Naive thymus-derived CD4-positive, alpha-beta T cell (primary cell): ENCODE results near the gene GJB5. TPM values are rescaled to one million over a fixed set of nuclear protein-coding genes. Genes with fewer than 3 reads are reported as not detected.

ENCODE experiments used
- ATAC-seq: fragments of 150-1000 bp; cut with Tn5 transposase; 2 replicates; pipeline ENCODE4 v1.10.0; 2021; ENCODE audit warnings: mild to moderate bottlenecking, moderate library complexity
- CTCF ChIA-PET: fragments of 350-600 bp; sonication (Branson Sonifier 250); formaldehyde crosslinking; loops from one replicate; lab custom pipeline; 2021; ENCODE audit warnings: antibody characterized with exemption; lab: Charles Lee
- POLR2A ChIA-PET: fragments of 350-600 bp; sonication (Branson Sonifier 250); formaldehyde crosslinking; loops from one replicate; lab custom pipeline; 2021; ENCODE audit warnings: antibody characterized with exemption, inconsistent platforms; lab: Charles Lee
- DNase-seq, 9 donors: peaks; one replicate each; pipeline versions ENCODE4 v3.0.0 to v3.0.0-alpha.2; 2020 to 2022; ENCODE audit warnings: mixed read lengths in 1 of 9
- H3K27ac ChIP-seq: one replicate; pipeline ENCODE4 v1.7.0; 2013; ENCODE audit warnings: mild to moderate bottlenecking, low read depth, low read length, moderate library complexity
- H3K27me3 ChIP-seq, 2 donors: one replicate each; pipeline ENCODE4 v1.7.0; 2013; ENCODE audit warnings: low read length in 2 of 2, mild to moderate bottlenecking in 2 of 2, moderate library complexity in 2 of 2; ENCODE audit not compliant: control insufficient read depth in 2 of 2, insufficient read depth in 2 of 2
- H3K36me3 ChIP-seq, 3 experiments: 1 replicate in 2 of 3; 2 replicates in 1 of 3; pipeline ENCODE4 v1.7.0; 2013; ENCODE audit warnings: low read length in 3 of 3, mild to moderate bottlenecking in 3 of 3, moderate library complexity in 1 of 3; ENCODE audit not compliant: insufficient read depth in 3 of 3, control insufficient read depth in 2 of 3
- H3K4me1 ChIP-seq, 2 donors: one replicate each; pipeline ENCODE4 v1.7.0; 2013; ENCODE audit warnings: low read length in 2 of 2, mild to moderate bottlenecking in 2 of 2, moderate library complexity in 1 of 2; ENCODE audit not compliant: control insufficient read depth in 2 of 2, insufficient read depth in 2 of 2
- H3K4me3 ChIP-seq: 2 replicates; pipeline ENCODE4 v1.7.0; 2013; ENCODE audit warnings: mild to moderate bottlenecking, low read length
- H3K9me3 ChIP-seq, 3 experiments: 1 replicate in 2 of 3; 2 replicates in 1 of 3; pipeline ENCODE4 v1.7.0; 2013; ENCODE audit warnings: low read length in 3 of 3; ENCODE audit not compliant: control insufficient read depth in 2 of 3
- H3K27ac Mint-ChIP-seq, 9 donors: one replicate each; pipeline ENCODE4 v1.8.0; 2020 to 2022; ENCODE audit warnings: mixed read lengths in 9 of 9, mild to moderate bottlenecking in 8 of 9, moderate library complexity in 5 of 9, inconsistent platforms in 2 of 9
- H3K27me3 Mint-ChIP-seq, 5 donors: one replicate each; pipeline ENCODE4 v1.8.0; 2021 to 2022; ENCODE audit warnings: mixed read lengths in 5 of 5, mild to moderate bottlenecking in 1 of 5
- H3K36me3 Mint-ChIP-seq, 5 donors: one replicate each; pipeline ENCODE4 v1.8.0; 2020 to 2022; ENCODE audit warnings: mixed read lengths in 5 of 5, mild to moderate bottlenecking in 3 of 5, inconsistent platforms in 1 of 5
- H3K4me1 Mint-ChIP-seq, 7 donors: one replicate each; pipeline ENCODE4 v1.8.0; 2020 to 2022; ENCODE audit warnings: mixed read lengths in 7 of 7, mild to moderate bottlenecking in 3 of 7, inconsistent platforms in 1 of 7
- H3K4me3 Mint-ChIP-seq, 10 donors: one replicate each; pipeline ENCODE4 v1.8.0; 2020 to 2022; ENCODE audit warnings: mild to moderate bottlenecking in 10 of 10, mixed read lengths in 10 of 10, moderate library complexity in 6 of 10, inconsistent platforms in 2 of 10
- H3K9me3 Mint-ChIP-seq, 11 donors: one replicate each; pipeline ENCODE4 v1.8.0; 2020 to 2022; ENCODE audit warnings: mixed read lengths in 11 of 11, mild to moderate bottlenecking in 4 of 11, inconsistent platforms in 1 of 11, moderate library complexity in 1 of 11
- intact Hi-C, 2 donors: fragments of 100-400 bp; cut with micrococcal nuclease; formaldehyde crosslinking; loops; one replicate each; pipeline ENCODE4 v1.15.1; 2023
- polyA plus RNA-seq, 2 donors: library from polyadenylated mRNA; unstranded; fragments of 300-500 nt; fragmentation: Illumina TruSeq; gene quantifications; one replicate each; pipeline ENCODE4 v1.2.3, GENCODE V29; 2021
- total RNA-seq, 6 experiments: library from RNA in 5 of 6; stranded (reverse) in 5 of 6; gene quantifications; 1 replicate in 5 of 6; 2 replicates in 1 of 6; pipeline ENCODE4 v1.2.3 and lab custom pipeline; 2021 to 2026

GJB5 gene
- total and polyA plus RNA-seq, 7 experiments from 2014 or later = not detected

DNA sequence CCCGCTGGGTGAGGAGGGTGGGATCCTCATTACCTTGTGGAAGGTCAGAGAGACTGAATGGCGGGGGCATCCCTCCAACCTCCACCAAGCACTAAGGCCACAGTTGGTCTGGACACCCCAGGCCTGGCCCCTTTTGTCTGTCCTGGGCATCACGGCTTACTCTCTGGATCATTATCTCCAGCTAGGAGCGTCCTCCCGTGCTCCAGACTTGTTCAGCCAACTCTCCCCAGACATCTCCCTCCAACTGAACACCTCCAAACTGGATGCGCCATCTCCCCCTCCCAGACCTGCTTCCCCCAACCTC lies 7.3 kb upstream of the GJB5 start:
- POLR2A ChIA-PET = no interaction called here
- Histone ChIP-seq H3K36me3 (no peaks in the 10 kb centered on the region), H3K9me3 (no peaks in the 10 kb centered on the region), H3K4me1 (no peaks in the 10 kb centered on the region), H3K27me3 (no peaks in the 10 kb centered on the region), H3K27ac (no peak overlapping the region), H3K4me3 (no peak overlapping the region)
- no peaks in the 10 kb centered on the region for H3K36me3 Mint-ChIP-seq
- no peak overlapping the region for H3K4me3 Mint-ChIP-seq
- peaks cover 0 to 5% (median 0%) of the 10 kb centered on the region in 5 donors for H3K27me3 Mint-ChIP-seq
- no peaks in the 10 kb centered on the region for H3K9me3 Mint-ChIP-seq
- CTCF ChIA-PET = no interaction called here
- ATAC-seq = no peak
- DNase-seq = no peak
- H3K27ac Mint-ChIP-seq = no peak overlapping the region
- intact Hi-C loops = no loop called here
- H3K4me1 Mint-ChIP-seq = peaks cover 0 to 2% (median 0%) of the 10 kb centered on the region in 7 donors

DNA sequence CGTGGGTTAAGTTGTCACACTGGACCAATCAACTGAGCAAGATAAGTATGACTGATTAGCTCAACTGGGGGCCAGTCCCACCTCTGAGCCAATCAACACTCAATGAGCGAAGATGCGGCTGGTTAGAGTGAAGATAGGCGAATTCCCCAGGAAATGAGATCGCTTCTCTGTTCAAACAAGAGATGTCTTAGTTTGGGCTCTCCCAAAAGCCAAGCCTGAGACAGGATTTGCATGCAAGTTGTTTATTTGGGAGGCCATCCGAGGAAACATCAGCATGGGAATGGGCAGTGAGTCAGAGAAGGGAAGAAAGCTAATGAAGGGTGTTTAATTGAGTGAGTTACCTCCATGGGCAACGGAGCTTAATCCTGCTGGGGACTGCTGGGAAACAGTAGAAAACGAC lies 4.9 kb upstream of the GJB5 start:
- DNase-seq (no peak), ATAC-seq (no peak)
- H3K27ac Mint-ChIP-seq = no peak overlapping the region
- H3K27ac ChIP-seq = no peak overlapping the region
- no peak overlapping the region for H3K4me3 Mint-ChIP-seq
- no peaks in the 10 kb centered on the region for H3K9me3 Mint-ChIP-seq
- intact Hi-C loops = no loop called here
- ChIA-PET POLR2A (no interaction called here), CTCF (no interaction called here)
- H3K4me1 Mint-ChIP-seq = no peaks in the 10 kb centered on the region
- peaks cover 0 to 4% (median 0%) of the 10 kb centered on the region in 5 donors for H3K36me3 Mint-ChIP-seq
- H3K27me3 Mint-ChIP-seq = peaks cover 0 to 5% (median 3%) of the 10 kb centered on the region in 5 donors
- no peaks in the 10 kb centered on the region for H3K9me3 ChIP-seq
- H3K27me3 ChIP-seq = no peaks in the 10 kb centered on the region
- H3K4me1 ChIP-seq = no peaks in the 10 kb centered on the region
- no peak overlapping the region for H3K4me3 ChIP-seq
- no peaks in the 10 kb centered on the region for H3K36me3 ChIP-seq

DNA sequence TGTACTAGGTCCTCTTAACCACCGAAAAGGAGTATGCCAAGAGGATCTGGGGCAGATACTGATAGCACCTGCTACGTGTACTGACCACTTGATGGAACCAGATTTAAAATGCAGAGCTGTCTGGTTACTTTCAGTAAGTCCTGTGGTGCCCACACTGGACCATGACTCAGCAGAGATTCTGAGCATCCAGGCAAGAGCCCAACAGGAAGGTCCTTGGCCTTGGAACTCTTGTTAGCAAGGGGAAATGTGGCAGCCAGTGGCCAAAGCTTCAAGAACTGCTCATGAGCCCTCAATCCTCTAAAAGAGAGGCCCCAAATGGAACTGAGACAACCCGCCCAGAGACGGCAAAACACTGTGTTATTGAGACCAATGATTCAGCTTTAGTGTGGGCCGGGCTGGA lies 4.2 kb upstream of the GJB5 start:
- ChIA-PET POLR2A (no interaction called here), CTCF (no interaction called here)
- peaks cover 0 to 4% (median 0%) of the 10 kb centered on the region in 5 donors for H3K36me3 Mint-ChIP-seq
- Histone ChIP-seq H3K4me3 (no peak overlapping the region), H3K36me3 (no peaks in the 10 kb centered on the region), H3K27me3 (no peaks in the 10 kb centered on the region), H3K9me3 (no peaks in the 10 kb centered on the region), H3K4me1 (no peaks in the 10 kb centered on the region), H3K27ac (no peak overlapping the region)
- DNase-seq (no peak), ATAC-seq (no peak)
- no peaks in the 10 kb centered on the region for H3K4me1 Mint-ChIP-seq
- H3K27me3 Mint-ChIP-seq = peaks cover 0 to 5% (median 3%) of the 10 kb centered on the region in 5 donors
- H3K4me3 Mint-ChIP-seq = no peak overlapping the region
- intact Hi-C loops = no loop called here
- no peak overlapping the region for H3K27ac Mint-ChIP-seq
- H3K9me3 Mint-ChIP-seq = no peaks in the 10 kb centered on the region

DNA sequence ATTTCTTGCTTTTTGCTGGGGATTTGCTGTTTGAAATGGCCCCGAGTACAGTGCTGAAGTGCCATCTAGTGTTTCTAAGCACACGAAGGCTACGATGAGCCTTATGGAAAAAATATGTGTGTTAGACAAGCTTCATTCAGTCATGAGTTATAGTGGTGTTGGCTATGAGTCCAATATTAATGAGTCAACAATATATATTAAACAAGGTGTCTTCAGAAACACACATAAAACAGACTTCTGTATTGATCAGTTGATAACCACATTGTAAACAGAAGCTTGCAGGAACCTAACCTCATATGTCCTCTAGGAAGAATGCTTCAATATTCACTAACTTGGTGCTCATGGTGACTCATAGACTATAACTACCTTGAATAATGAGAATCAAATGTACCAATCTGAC lies 1.7 kb upstream of the GJB5 start:
- Histone ChIP-seq H3K27me3 (no peaks in the 10 kb centered on the region), H3K4me1 (no peaks in the 10 kb centered on the region), H3K9me3 (no peaks in the 10 kb centered on the region), H3K27ac (no peak overlapping the region), H3K36me3 (no peaks in the 10 kb centered on the region), H3K4me3 (no peak overlapping the region)
- DNase-seq = no peak
- Mint-ChIP-seq H3K4me1 (no peaks in the 10 kb centered on the region), H3K9me3 (no peaks in the 10 kb centered on the region), H3K27ac (no peak overlapping the region), H3K36me3 (peaks cover 0 to 4% (median 0%) of the 10 kb centered on the region in 5 donors), H3K4me3 (no peak overlapping the region), H3K27me3 (peaks cover 0 to 11% (median 3%) of the 10 kb centered on the region in 5 donors)
- ChIA-PET CTCF (interaction anchor here (1.2 kb wide), 1 partner anchor 10 kb away, joined by 6 read pairs; no protein-coding TSS in a partner anchor), POLR2A (no interaction called here)
- intact Hi-C loops = no loop called here
- ATAC-seq = no peak

DNA sequence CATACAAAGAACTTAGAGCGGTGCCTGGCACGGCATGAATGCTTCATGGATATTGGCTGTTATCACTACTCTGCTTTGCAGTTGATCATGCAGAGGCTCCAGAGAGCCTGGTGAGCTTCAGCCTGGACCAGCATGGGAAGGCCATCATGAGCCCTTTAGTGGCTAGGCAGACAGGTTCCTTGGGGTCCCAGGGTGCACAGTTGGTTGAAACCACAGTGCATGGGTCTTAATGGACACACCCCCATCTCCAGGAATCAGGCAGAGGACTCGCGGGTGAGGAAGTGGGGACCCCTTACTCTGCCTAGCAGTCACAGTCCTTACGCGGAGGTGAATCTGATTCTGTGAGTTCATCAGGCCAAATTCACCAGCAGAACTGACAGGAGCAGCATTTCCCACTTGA lies 1.1 kb downstream of the GJB5 start:
- ATAC-seq = no peak
- H3K36me3 Mint-ChIP-seq = peaks cover 0 to 4% (median 0%) of the 10 kb centered on the region in 5 donors

DNA sequence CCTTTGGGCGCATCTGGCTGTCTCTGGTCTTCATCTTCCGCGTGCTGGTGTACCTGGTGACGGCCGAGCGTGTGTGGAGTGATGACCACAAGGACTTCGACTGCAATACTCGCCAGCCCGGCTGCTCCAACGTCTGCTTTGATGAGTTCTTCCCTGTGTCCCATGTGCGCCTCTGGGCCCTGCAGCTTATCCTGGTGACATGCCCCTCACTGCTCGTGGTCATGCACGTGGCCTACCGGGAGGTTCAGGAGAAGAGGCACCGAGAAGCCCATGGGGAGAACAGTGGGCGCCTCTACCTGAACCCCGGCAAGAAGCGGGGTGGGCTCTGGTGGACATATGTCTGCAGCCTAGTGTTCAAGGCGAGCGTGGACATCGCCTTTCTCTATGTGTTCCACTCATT lies 2.5 kb downstream of the GJB5 start:
- Mint-ChIP-seq H3K4me3 (no peak overlapping the region), H3K27me3 (peaks cover 0 to 11% (median 4%) of the 10 kb centered on the region in 5 donors), H3K36me3 (peaks cover 0 to 4% (median 0%) of the 10 kb centered on the region in 5 donors), H3K4me1 (no peaks in the 10 kb centered on the region), H3K27ac (no peak overlapping the region), H3K9me3 (no peaks in the 10 kb centered on the region)
- H3K36me3 ChIP-seq = no peaks in the 10 kb centered on the region
- no peaks in the 10 kb centered on the region for H3K27me3 ChIP-seq
- intact Hi-C loops = no loop called here
- ATAC-seq (no peak), DNase-seq (no peak)
- no peaks in the 10 kb centered on the region for H3K4me1 ChIP-seq
- ChIA-PET POLR2A (no interaction called here), CTCF (interaction anchor here (1.1 kb wide), 1 partner anchor 14 kb away, joined by 3 read pairs; no protein-coding TSS in a partner anchor)
- no peaks in the 10 kb centered on the region for H3K9me3 ChIP-seq
- no peak overlapping the region for H3K4me3 ChIP-seq
- H3K27ac ChIP-seq = no peak overlapping the region

More for the DNA sequence above, 1.1 kb downstream of the GJB5 start:
- DNase-seq = no peak
- no peaks in the 10 kb centered on the region for H3K4me1 Mint-ChIP-seq
- H3K4me3 Mint-ChIP-seq = no peak overlapping the region
- no peak overlapping the region for H3K27ac Mint-ChIP-seq
- ChIA-PET POLR2A (no interaction called here), CTCF (no interaction called here)
- intact Hi-C loops = no loop called here
- H3K4me3 ChIP-seq = no peak overlapping the region
- H3K36me3 ChIP-seq = no peaks in the 10 kb centered on the region
- H3K27me3 ChIP-seq = no peaks in the 10 kb centered on the region
- H3K4me1 ChIP-seq = no peaks in the 10 kb centered on the region
- no peak overlapping the region for H3K27ac ChIP-seq
- H3K9me3 ChIP-seq = no peaks in the 10 kb centered on the region
- H3K27me3 Mint-ChIP-seq = peaks cover 0 to 11% (median 3%) of the 10 kb centered on the region in 5 donors
- no peaks in the 10 kb centered on the region for H3K9me3 Mint-ChIP-seq

DNA sequence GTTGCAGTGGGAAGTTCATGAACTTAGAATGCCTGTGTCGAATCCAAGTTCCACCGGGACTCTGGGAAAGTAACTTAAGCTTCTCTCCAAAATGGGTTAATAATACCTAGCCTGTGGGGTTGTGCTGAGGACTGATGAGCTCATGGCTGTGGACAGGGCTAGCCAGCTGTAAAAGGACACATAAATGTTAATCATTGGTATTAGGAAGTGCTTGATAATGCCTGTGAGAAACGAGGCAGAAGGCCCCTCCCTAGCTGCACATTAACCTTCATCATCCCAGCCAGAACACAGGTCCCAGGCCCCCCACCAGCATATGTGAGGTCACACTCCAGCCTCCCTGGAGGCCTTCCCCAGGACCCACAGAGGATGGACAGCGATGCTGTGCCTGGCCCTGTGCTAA lies 3.9 kb downstream of the GJB5 start:
- H3K9me3 ChIP-seq = no peaks in the 10 kb centered on the region
- H3K4me1 Mint-ChIP-seq = no peaks in the 10 kb centered on the region
- no peak overlapping the region for H3K4me3 ChIP-seq
- peaks cover under 1 to 18% (median 4%) of the 10 kb centered on the region in 5 donors for H3K27me3 Mint-ChIP-seq
- no peak for ATAC-seq
- no peaks in the 10 kb centered on the region for H3K4me1 ChIP-seq
- no peak overlapping the region for H3K27ac Mint-ChIP-seq
- CTCF ChIA-PET = no interaction called here
- no peak for DNase-seq
- intact Hi-C loops = no loop called here
- peaks cover 0 to 3% (median 0%) of the 10 kb centered on the region in 5 donors for H3K36me3 Mint-ChIP-seq
- H3K9me3 Mint-ChIP-seq = no peaks in the 10 kb centered on the region
- H3K27ac ChIP-seq = no peak overlapping the region
- no peak overlapping the region for H3K4me3 Mint-ChIP-seq
- H3K36me3 ChIP-seq = no peaks in the 10 kb centered on the region
- POLR2A ChIA-PET = no interaction called here
- no peaks in the 10 kb centered on the region for H3K27me3 ChIP-seq
